GM21390 (cell line): ENCODE measurements around the gene SLCO4A1.
"Not testable (repeated sequence)": the region's sequence is repeated elsewhere in the genome, so short reads cannot be mapped to it uniquely, and the experiment has no call there.

ENCODE experiments used
- ATAC-seq: cut with Tn5 transposase; IDR thresholded peaks from one replicate; pipeline ENCODE4 v1.9.1; 2021; ENCODE audit not compliant: unreplicated experiment

Gene SLCO4A1

GRCh38 chr20:62622178-62622876 is 20.0 kb upstream of the SLCO4A1 start:
- no peak for ATAC-seq

GRCh38 chr20:62622877-62623487 is 19.3 kb upstream of the SLCO4A1 start:
- no peak for ATAC-seq

- peak; percentile 81 for ATAC-seq
Measured at GRCh38 chr20:62623488-62624324, 18.6 kb upstream of the SLCO4A1 start.

- ATAC-seq: peak; percentile 36
Measured at GRCh38 chr20:62624325-62624690, 18.0 kb upstream of the SLCO4A1 start.

GRCh38 chr20:62624719-62625453 is 17.4 kb upstream of the SLCO4A1 start:
- no peak for ATAC-seq

- no peak for ATAC-seq
Measured at GRCh38 chr20:62625516-62625915, 16.8 kb upstream of the SLCO4A1 start.

GRCh38 chr20:62625921-62626547 is 16.3 kb upstream of the SLCO4A1 start:
- no peak for ATAC-seq

GRCh38 chr20:62627425-62627824 is 14.9 kb upstream of the SLCO4A1 start:
- not testable (repeated sequence) for ATAC-seq

- ATAC-seq: no peak
Measured at GRCh38 chr20:62627901-62628612, 14.2 kb upstream of the SLCO4A1 start.

GRCh38 chr20:62628691-62629090 is 13.6 kb upstream of the SLCO4A1 start:
- ATAC-seq: no peak

- no peak for ATAC-seq
Measured at GRCh38 chr20:62629864-62630470, 12.3 kb upstream of the SLCO4A1 start.

- no peak for ATAC-seq
Measured at GRCh38 chr20:62631336-62632308, 10.7 kb upstream of the SLCO4A1 start.

GRCh38 chr20:62632575-62633090 is 9.7 kb upstream of the SLCO4A1 start:
- no peak for ATAC-seq

GRCh38 chr20:62633598-62634329 is 8.5 kb upstream of the SLCO4A1 start:
- no peak for ATAC-seq

- ATAC-seq: no peak
Measured at GRCh38 chr20:62634330-62634967, 7.9 kb upstream of the SLCO4A1 start.

- ATAC-seq: no peak
Measured at GRCh38 chr20:62635232-62635631, 7.1 kb upstream of the SLCO4A1 start.

GRCh38 chr20:62635852-62636251 is 6.5 kb upstream of the SLCO4A1 start:
- ATAC-seq: no peak
